Measurements from ENCODE around the gene P3H3. TPM values are rescaled to one million over a fixed set of nuclear protein-coding genes. Genes with fewer than 3 reads are reported as not detected.

The P3H3 gene
- total RNA-seq (10 to 100 TPM; 24.0 to 92.3 (median 70.2) TPM), polyA plus RNA-seq (10 to 100 TPM in 1 of 2 donors, 1 to 10 TPM in 1; 4.7 to 48.8 TPM)
- long read RNA-seq, donor 1, transcript P3H3-211 (14 exons, 2,129 nt): major isoform, 5 of 74 reads
- long read RNA-seq, donor 1, partial matches to known transcripts: 44 of 74 reads
- long read RNA-seq, donor 1, other reads (novel, unspliced or antisense): 22 of 74 reads
- long read RNA-seq, donor 2, partial matches to known transcripts: 0 of 4 reads
- long read RNA-seq, donor 2, other reads (novel, unspliced or antisense): 0 of 4 reads
- long read RNA-seq, donor 3, transcript P3H3-201 (15 exons, 2,632 nt): major isoform, 73 of 120 reads
- long read RNA-seq, donor 3, partial matches to known transcripts: 21 of 120 reads
- long read RNA-seq, donor 3, other reads (novel, unspliced or antisense): 26 of 120 reads

- peak within 1 kb of the TSS; percentile 95 for H3K4me3 ChIP-seq
- peak within 1 kb of the TSS; percentile 79 to 93 for H3K27ac ChIP-seq
- TF ChIP-seq EP300 (IDR thresholded peaks at IDR 0.05): no peak
- no peak for TF ChIP-seq CTCF (IDR thresholded peaks at IDR 0.05)
- TF ChIP-seq POLR2A (IDR thresholded peaks at IDR 0.05): peak; percentile 46
- H3K36me3 ChIP-seq: no peaks in the 10 kb centered on the region
- intact Hi-C loops (cut with DNase I): loop anchor here in 3 of 4 donors (5.0 kb wide), 3 partner anchors 76 to 211 kb away; partner anchors contain the start of gene MLF2 (in 2 of the 3)
- WGBS, 3 donors: 1 to 2% (median 1%) methylated on average over 19 to 60 of the region's 60 CpGs
- DNase-seq: peak; percentile 70 to 74 (median 73)
- H3K4me1 ChIP-seq (ENCODE audit: insufficient read depth): peaks cover 8% of the 10 kb centered on the region
- no peaks in the 10 kb centered on the region for H3K9me3 ChIP-seq
- no peaks in the 10 kb centered on the region for H3K27me3 ChIP-seq
Observed at GRCh38 chr12:6827982-6828780, at the start of gene P3H3. Gene P3H3, plus strand, starts transcription at chr12:6828407. Its CDS starts 34 bp downstream, at chr12:6828441.

GRCh38 chr12:6778574-6779550, 49.3 kb upstream of the P3H3 start:
- Histone ChIP-seq H3K27ac (peak overlapping the region; percentile 61 to 87), H3K27me3 (no peaks in the 10 kb centered on the region), H3K36me3 (no peaks in the 10 kb centered on the region), H3K9me3 (no peaks in the 10 kb centered on the region), H3K4me1 (ENCODE audit: insufficient read depth) (peaks cover 2% of the 10 kb centered on the region), H3K4me3 (peak overlapping the region; percentile 37)
- WGBS, 3 donors: 2% methylated on average over 35 of the region's 35 CpGs
- intact Hi-C loops (cut with DNase I): loop anchor here in 3 of 4 donors (1.0 to 10.0 kb wide), 4 partner anchors 26 to 224 kb away; partner anchors contain the start of genes IFFO1 (in 1 of the 3) and MLF2 (in 1 of the 3)
- peak; percentile 96 to 97 (median 97) for DNase-seq
- TF ChIP-seq EP300 (IDR thresholded peaks at IDR 0.05) (no peak), CTCF (IDR thresholded peaks at IDR 0.05) (peak; percentile 98), POLR2A (IDR thresholded peaks at IDR 0.05) (peak; percentile 43)

GRCh38 chr12:6779708-6780432, 48.3 kb upstream of the P3H3 start:
- Histone ChIP-seq H3K27me3 (no peaks in the 10 kb centered on the region), H3K36me3 (no peaks in the 10 kb centered on the region), H3K4me3 (no peak overlapping the region), H3K4me1 (ENCODE audit: insufficient read depth) (peaks cover 2% of the 10 kb centered on the region), H3K27ac (peak overlapping the region in 1 of 2 donors; percentile 87), H3K9me3 (no peaks in the 10 kb centered on the region)
- 84 to 89% (median 86%) methylated on average over 6 of the region's 6 CpGs for WGBS, 3 donors
- TF ChIP-seq POLR2A (IDR thresholded peaks at IDR 0.05): no peak
- no peak for TF ChIP-seq CTCF (IDR thresholded peaks at IDR 0.05)
- no peak for TF ChIP-seq EP300 (IDR thresholded peaks at IDR 0.05)
- intact Hi-C loops (cut with DNase I): loop anchor here (5.0 to 10.0 kb wide), 7 partner anchors 33 to 225 kb away; partner anchors contain the start of genes GPR162 (in 1 of the 4) and IFFO1 (in 1 of the 4)
- no peak for DNase-seq
